Measurements from ENCODE around the gene NHSL2.

NHSL2 gene

GRCh38 chrX:72105436-72105835 lies 194.8 kb downstream of the NHSL2 start:
- no peak for DNase-seq

- DNase-seq: no peak
Measured at GRCh38 chrX:72107320-72107719, 196.7 kb downstream of the NHSL2 start.

DNA sequence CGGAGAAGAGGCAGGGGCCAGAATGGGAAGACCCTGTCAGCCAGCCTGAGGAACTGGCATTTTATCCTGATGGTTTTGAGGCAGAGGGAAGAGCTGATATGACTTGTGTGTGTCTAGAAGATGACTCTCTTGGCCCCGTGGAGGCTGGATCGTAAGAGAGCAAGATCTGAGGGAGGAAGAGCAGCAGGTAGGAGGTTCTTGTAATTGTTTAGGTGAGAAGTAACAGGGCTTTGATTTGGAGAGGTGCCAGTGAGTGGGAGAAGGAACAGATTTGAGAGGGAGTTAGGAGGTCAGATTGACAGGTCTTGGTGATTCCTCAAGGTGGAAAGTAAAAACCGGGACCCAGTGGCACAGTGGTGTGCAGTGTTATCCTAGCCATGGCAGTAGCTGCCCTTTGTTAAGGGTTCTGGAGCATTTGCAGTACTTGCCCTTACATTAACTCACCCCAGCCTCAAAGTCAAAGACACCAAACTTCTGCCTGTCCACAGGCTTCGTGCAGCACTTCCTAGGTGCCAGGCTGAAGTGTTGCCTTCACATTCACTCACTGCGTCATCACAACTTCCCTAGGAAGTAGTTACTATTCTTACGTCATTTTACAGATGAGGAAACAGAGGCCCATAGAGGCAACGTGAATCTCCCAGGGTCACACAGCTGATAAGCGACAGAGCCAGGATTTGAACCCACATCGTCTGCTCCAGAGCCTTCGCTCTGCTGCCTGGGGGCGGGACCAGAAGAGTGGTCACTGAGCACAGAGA lies 197.4 kb downstream of the NHSL2 start:
- DNase-seq: peak in 1 of 58 donors; percentile 2

- DNase-seq: no peak
Measured at GRCh38 chrX:72108666-72109065, 198.0 kb downstream of the NHSL2 start.

DNA sequence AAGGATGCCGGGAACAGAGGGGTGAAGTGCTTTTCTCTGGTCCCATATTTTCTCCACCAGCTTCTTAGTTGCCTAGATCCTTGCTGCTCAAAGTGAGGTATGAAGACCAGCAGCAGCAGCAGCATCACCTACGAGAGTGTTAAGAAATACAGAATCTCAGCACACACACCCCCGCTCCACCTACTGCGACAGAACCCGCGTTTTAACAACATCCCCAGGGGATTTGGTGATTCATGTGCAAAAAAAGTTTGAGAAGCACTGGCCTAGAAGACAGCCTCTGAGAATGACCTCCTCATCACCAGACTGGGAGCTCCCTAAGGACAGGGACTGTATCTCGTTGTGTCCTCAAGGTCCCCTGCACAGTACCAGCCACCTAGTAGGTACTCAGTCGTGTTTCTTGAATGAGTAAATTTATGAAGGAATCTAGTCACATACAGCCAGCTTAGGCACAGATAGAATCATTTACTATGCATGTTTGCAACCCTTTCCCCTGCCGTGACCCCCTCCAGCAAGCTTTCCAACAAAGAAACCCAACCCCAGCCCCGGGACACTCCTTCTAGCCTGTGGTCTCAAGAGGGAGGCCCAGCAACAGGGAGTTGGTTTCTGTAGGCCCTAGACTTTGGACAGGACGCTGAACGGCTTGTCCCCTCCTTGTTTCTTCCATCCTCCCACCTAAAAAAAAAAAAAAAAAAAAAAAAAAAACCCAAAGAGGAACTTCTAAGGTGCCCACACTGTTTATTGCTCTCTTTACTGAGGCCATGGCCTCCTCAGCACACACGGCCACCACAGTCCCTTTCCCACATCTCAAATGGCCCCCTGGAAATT lies 199.6 kb downstream of the NHSL2 start:
- peak in 3 of 58 donors; percentile 3 to 5 (median 3) for DNase-seq

GRCh38 chrX:72110876-72111708 lies 200.4 kb downstream of the NHSL2 start:
- no peak for DNase-seq

- DNase-seq: no peak
Measured at GRCh38 chrX:72113461-72113860, 202.8 kb downstream of the NHSL2 start.

DNA sequence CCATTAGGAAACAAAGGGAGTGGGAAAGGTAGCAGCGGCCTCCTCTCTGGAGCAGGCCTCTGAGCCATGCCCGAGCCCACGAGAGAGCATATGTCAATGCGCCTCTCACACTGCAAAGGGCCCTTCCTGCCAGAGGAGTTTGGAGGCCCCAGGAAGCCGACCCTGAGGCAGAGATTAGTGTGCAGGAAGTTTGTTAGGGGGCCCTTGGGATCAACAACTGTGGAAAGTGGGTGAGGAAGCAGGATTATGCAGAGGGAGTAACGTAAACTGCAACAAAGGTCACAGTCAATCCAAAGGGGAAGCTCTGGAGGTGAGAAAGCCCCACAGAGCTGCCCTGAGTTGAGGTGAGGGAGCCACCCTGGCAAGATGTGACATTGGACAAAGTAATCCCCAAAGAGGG lies 203.7 kb downstream of the NHSL2 start:
- DNase-seq: no peak

- no peak for DNase-seq
Measured at GRCh38 chrX:72114807-72115206, 204.2 kb downstream of the NHSL2 start.

- DNase-seq: no peak
Measured at GRCh38 chrX:72115380-72115779, 204.7 kb downstream of the NHSL2 start.

- no peak for DNase-seq
Measured at GRCh38 chrX:72117636-72118210, 207.1 kb downstream of the NHSL2 start.

DNA sequence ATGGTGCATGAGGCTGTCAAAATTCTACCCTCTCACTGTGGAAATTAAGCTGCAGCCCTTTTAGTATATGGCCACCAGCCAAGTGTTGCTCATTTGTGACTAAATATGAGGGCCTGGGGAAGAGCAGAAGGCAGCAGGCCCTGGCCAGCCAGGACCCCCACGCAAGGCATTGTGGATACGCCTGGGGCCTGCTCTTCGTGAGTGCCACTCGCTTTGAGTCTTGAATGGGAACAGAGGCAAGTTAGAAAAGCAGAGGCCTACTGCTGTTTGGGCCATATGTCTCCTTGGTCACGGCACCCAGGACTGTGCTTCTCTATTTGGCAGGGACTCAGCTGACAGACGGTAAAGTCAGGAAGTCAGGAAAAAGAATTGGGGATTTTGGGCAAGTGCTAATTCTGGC lies 210.2 kb downstream of the NHSL2 start:
- DNase-seq: no peak

GRCh38 chrX:72121383-72121782 lies 210.7 kb downstream of the NHSL2 start:
- peak in 27 of 58 donors; percentile 0 to 37 (median 6) for DNase-seq

DNA sequence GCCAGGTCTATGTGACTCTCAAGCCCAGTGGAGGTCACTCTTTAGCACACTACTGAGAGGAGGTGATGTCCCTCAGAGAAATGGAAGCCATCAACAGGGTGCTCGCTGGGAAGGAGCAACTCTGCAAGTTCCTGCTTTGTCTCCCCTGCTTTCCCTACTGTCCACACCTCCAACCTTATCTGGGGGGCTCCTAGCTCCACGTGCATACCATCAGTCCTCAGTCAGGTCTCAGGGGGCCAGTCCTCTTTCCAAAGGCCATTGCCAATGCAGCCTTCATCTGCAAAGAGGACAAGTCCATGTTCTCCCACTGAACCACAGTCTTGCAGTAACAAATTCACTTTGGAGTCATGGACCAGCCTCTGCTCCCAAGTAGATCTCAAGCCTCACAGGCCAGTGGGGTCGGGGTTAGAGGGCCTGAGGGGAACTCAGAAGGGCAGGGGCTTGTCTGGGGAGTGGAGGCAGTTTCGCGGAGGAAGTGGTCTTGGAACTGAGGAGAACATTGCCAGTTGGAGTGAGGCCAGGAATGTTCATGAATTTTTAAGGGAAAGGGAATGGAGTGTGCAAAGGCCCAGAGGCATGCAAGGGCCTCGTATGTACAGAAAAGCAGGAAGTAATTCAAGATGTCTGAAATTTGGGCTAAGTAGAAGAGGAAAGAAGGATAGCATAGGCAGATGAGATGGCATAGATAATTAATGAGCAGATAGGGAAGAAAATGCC lies 212.1 kb downstream of the NHSL2 start:
- no peak for DNase-seq

DNA sequence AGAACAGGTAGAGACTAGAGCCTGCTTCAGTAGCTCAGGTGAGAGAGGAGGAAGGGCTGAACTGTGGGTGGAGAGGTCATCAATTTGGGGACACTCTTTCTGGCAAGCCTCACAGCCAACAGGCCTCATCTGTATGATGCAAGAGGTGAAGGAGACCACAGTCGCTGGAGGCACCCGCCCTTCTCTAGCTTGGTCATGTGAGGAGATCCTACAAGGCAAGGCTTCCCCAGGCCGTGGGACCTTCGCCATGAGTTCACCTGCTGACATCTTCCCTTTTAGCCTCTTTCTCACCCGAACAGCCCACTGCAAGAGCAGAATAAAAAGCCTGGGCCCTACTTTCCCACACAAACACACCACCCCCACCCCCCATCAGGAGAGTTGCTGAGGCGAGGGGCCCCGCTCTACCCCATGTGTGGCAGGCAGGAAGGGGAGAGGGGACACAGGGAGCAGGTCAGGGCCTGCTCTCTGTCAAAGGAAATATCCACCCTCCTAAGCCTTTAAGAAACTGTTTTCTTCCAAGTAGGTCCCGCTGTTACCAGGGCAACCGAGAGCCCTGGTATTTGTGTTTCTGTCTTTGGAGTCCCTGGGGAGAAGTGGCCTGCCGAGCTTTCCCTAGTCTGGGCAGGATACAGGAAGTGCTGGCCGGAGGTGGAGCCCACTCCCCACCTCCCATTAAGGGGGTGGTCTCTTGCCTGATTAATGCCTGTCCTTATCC lies 213.0 kb downstream of the NHSL2 start:
- DNase-seq: peak in 15 of 58 donors; percentile 1 to 35 (median 13)

DNA sequence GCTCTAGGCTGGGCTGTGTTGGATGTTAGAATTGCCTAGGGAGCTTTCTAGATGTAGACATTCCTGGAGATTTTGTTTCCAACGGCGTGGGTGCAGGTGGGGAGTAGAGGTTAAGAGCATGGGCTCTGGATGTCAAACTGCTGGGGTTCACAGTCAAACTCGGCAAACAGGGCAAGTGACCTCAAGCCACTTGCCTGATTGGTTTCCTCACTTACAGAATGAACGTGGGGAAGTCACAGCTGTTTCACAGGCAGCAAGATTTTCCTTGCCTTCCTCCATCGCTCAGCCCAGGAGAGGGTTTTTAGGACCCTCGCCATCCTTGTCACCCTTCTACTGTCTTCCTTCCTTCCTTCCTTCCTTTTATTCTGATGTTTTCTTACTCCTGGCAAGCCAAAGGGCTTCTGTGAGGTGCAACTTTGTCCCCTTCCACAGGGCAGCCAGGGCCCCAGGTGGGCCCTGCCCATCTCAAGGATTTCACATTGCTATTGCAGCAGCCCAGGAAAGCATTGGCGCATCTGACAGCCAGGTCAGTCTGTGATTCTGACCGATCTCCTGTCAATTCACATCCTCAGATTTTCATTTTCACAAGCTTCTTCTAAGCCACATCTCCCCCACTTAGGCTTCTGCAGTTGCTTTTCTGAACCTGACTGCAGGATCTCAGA lies 214.0 kb downstream of the NHSL2 start:
- no peak for DNase-seq

GRCh38 chrX:72125331-72126047 lies 214.8 kb downstream of the NHSL2 start:
- no peak for DNase-seq

DNA sequence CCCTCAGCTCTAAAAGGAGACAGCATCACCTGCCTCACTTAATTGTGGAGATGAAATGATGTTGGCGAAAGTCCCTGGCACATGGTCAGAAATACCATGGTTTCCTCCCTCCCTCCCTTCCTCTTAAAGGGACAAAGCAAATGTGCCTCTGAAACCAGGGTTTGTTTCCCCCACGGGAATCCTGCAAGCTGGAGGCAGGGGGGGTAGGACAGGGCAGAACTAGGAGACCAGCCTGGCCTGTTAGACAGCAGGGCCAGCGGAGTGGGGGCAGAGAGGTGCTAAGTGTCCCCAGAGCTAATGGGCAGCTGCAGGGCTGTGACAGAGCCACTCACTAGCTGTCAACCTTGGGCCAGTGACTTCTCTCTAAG lies 215.4 kb downstream of the NHSL2 start:
- no peak for DNase-seq

Data from anterior cingulate cortex (tissue), 58 donors.